Thyroid gland (tissue), 4 donors: Measurements from ENCODE around the gene CAMTA1.

Experiments
- POLR2A ChIP-seq, 2 donors: fragments of 450-650 bp; IDR thresholded peaks; one replicate each; pipeline ENCODE4 v1.6.1; 2017; ENCODE audit warnings: antibody characterized with exemption in 2 of 2, mild to moderate bottlenecking in 2 of 2, moderate library complexity in 1 of 2
- TF ChIP-seq, protein P1 (sequence below), 6 experiments: fragments of 200-600 bp in 3 of 6; fragments of 450-650 bp in 3 of 6; sonication (generic) in 3 of 6; IDR thresholded peaks; one replicate each; pipeline ENCODE4 v1.5.1; 2016 to 2019; ENCODE audit warnings: antibody characterized with exemption in 6 of 6, mild to moderate bottlenecking in 2 of 6, inconsistent platforms in 1 of 6, moderate library complexity in 1 of 6

DNA sequence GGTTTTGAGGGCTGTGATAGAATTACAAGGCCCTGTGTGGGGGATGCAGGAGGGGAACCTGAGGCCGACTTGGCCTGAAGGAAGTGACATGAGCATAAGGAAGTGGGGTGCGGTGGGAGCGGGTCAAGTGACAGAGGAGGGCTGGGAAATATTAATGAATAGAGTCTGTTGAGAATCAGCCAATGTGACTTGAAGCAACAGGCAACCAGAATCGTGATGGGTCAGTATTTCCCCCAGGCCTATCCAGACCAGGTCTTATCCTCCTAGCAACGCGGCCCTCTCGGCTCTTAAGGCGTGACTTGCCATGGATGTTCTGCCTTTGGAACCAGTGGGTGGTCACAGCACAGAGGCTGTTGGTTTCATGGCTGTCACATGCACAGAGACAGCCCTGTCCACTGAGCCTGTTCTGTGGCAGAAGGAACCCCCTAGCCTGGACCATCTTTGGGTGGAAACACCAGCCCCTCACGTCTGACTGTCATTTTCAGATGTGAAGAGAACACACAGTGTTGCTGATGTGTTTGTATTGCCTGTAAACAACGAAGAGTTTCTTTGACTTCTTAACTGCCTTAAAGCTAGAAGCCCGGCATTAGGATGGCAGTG lies 468.8 kb downstream of the CAMTA1 start:
- TF ChIP-seq POLR2A (IDR thresholded peaks at IDR 0.05) = no peak
- TF ChIP-seq, protein P1, sequence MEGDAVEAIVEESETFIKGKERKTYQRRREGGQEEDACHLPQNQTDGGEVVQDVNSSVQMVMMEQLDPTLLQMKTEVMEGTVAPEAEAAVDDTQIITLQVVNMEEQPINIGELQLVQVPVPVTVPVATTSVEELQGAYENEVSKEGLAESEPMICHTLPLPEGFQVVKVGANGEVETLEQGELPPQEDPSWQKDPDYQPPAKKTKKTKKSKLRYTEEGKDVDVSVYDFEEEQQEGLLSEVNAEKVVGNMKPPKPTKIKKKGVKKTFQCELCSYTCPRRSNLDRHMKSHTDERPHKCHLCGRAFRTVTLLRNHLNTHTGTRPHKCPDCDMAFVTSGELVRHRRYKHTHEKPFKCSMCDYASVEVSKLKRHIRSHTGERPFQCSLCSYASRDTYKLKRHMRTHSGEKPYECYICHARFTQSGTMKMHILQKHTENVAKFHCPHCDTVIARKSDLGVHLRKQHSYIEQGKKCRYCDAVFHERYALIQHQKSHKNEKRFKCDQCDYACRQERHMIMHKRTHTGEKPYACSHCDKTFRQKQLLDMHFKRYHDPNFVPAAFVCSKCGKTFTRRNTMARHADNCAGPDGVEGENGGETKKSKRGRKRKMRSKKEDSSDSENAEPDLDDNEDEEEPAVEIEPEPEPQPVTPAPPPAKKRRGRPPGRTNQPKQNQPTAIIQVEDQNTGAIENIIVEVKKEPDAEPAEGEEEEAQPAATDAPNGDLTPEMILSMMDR (IDR thresholded peaks at IDR 0.05) = no peak
